Muscle of back (tissue), 11 donors: ENCODE measurements around the gene PRR18. TPM values are rescaled to one million over a fixed set of nuclear protein-coding genes. Genes with fewer than 3 reads are reported as not detected.

Experiments used
- DNase-seq, 3 donors: peaks; one replicate each; pipeline versions ENCODE4 v3.0.0 to v3.0.0-alpha.2; 2013
- polyA plus RNA-seq, 10 donors: library from polyadenylated mRNA; unstranded; fragments of 120-200 nt; gene quantifications; one replicate each; pipeline ENCODE4 v1.2.1, GENCODE V29; 2013; ENCODE audit not compliant: insufficient read length in 10 of 10

PRR18 gene
- polyA plus RNA-seq, 10 donors, result 0.38 to 1.0 (median 0.70) TPM

- DNase-seq, result no peak
These were observed 26.7 kb upstream of the PRR18 start for GRCh38 chr6:166334878-166335277.

- DNase-seq, result no peak
These were observed 25.2 kb upstream of the PRR18 start for GRCh38 chr6:166333172-166333995.

- no peak for DNase-seq
These were observed 23.6 kb upstream of the PRR18 start for GRCh38 chr6:166331503-166332415.

- no peak for DNase-seq
These were observed 22.4 kb upstream of the PRR18 start for GRCh38 chr6:166330612-166331011.

GRCh38 chr6:166325383-166326042 is 17.3 kb upstream of the PRR18 start:
- DNase-seq, result no peak

GRCh38 chr6:166323395-166323794 is 15.2 kb upstream of the PRR18 start:
- no peak for DNase-seq

GRCh38 chr6:166318649-166319600 is 10.7 kb upstream of the PRR18 start:
- DNase-seq, result peak in 1 of 3 donors; percentile 22

- DNase-seq, result peak; percentile 44 to 62 (median 58)
These were observed 10.0 kb upstream of the PRR18 start for GRCh38 chr6:166318227-166318626.

- no peak for DNase-seq
These were observed 9.3 kb upstream of the PRR18 start for GRCh38 chr6:166317261-166318212.

GRCh38 chr6:166315436-166315835 is 7.2 kb upstream of the PRR18 start:
- DNase-seq, result no peak

GRCh38 chr6:166314454-166314853 is 6.3 kb upstream of the PRR18 start:
- DNase-seq, result no peak

GRCh38 chr6:166313255-166314070 is 5.3 kb upstream of the PRR18 start:
- DNase-seq, result peak in 2 of 3 donors; percentile 37 to 50

GRCh38 chr6:166312832-166313231 is 4.6 kb upstream of the PRR18 start:
- no peak for DNase-seq

- DNase-seq, result no peak
These were observed 2.4 kb upstream of the PRR18 start for GRCh38 chr6:166310634-166311033.

GRCh38 chr6:166309977-166310376 is 1.8 kb upstream of the PRR18 start:
- no peak for DNase-seq

GRCh38 chr6:166308769-166309589 is 787 bp upstream of the PRR18 start:
- DNase-seq, result no peak

- DNase-seq, result peak in 2 of 3 donors; percentile 22 to 57
These were observed 835 bp downstream of the PRR18 start for GRCh38 chr6:166307082-166308032.
